GM12892 (cell line): ENCODE measurements around the gene LRMDA.

Experiments used
- POLR2A ChIP-seq: IDR thresholded peaks from 2 replicates; pipeline ENCODE4 v1.6.1; 2011; ENCODE audit warnings: low read depth, low read length, control low read depth
- TAF1 ChIP-seq: IDR thresholded peaks from 2 replicates; pipeline ENCODE4 v1.6.1; 2011; ENCODE audit warnings: low read depth, mild to moderate bottlenecking, control low read depth, low read length, borderline replicate concordance

DNA sequence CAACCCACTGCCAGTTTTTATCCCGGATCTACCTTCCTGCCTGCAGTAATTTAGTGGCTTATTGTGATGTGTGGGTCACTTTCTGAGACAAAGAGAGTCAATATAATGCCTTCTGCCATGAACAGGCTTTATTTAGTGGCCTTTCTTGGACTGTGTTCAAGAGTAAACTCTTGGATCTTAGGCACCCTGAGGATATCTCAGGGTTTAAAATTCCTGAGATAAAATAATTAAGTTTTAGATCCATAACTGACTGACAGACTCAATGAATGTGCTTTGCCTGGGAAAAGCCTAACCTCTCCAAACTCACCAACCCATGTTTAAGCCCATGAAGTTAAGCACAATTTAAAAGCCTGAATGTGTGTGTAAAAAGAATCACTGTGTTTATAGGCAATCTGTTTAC lies 564.3 kb downstream of the LRMDA start:
- TF ChIP-seq POLR2A (no peak), TAF1 (no peak)
